MM.1S (cell line): Measurements from ENCODE around the gene SPEM3.

Source experiments
- CTCF ChIP-seq: fragments of 300-600 bp; sonication (generic); IDR thresholded peaks from 2 replicates; pipeline ENCODE4 v1.5.1; 2016; ENCODE audit warnings: antibody characterized with exemption, low read length, mixed read lengths
- EZH2 ChIP-seq: fragments of 300-600 bp; sonication (generic); optimal IDR thresholded peaks from 2 replicates; pipeline ENCODE3; 2017; ENCODE audit warnings: low read depth, mild to moderate bottlenecking, antibody characterized with exemption, low read length, mixed read lengths
- EZH2phosphoT487 ChIP-seq: fragments of 300-600 bp; sonication (generic); IDR thresholded peaks from 2 replicates; pipeline ENCODE4 v1.6.1; 2018; ENCODE audit warnings: antibody characterized with exemption, low read length

- TF ChIP-seq CTCF (no peak), EZH2 (no peak), EZH2phosphoT487 (no peak)
Measured at GRCh38 chr17:7404737-7405349, 23.8 kb upstream of the SPEM3 start.
